Panc1 (cell line): ENCODE results near the gene CDK6. TPM values are rescaled to one million over a fixed set of nuclear protein-coding genes. Genes with fewer than 3 reads are reported as not detected.

Experiments used
- ATAC-seq: fragments of 200-7000 bp; cut with Tn5 transposase; 2 replicates; pipeline ENCODE4 v1.9.1; 2020; ENCODE audit warnings: mild to moderate bottlenecking, moderate library complexity
- BruUV-seq: library from RNA; stranded (reverse); fragments of 400-500 nt; replicated peaks from 2 replicates; lab custom pipeline; 2021; lab: Mats Ljungman, UMichigan
- CTCF ChIA-PET: fragments of 300-600 bp; sonication (Branson Sonifier 250); formaldehyde crosslinking; loops from one replicate; lab custom pipeline; 2022; ENCODE audit warnings: antibody characterized with exemption; lab: Charles Lee
- POLR2A ChIA-PET: fragments of 300-600 bp; sonication (Branson Sonifier 250); formaldehyde crosslinking; loops from one replicate; lab custom pipeline; 2022; ENCODE audit warnings: antibody characterized with exemption; lab: Charles Lee
- DNase-seq: peaks from one replicate; pipeline ENCODE4 v3.0.0-alpha.2; 2010; ENCODE audit warnings: low read depth, low spot score
- H3K27ac ChIP-seq: 2 replicates; pipeline ENCODE4 v1.5.1; 2011; ENCODE audit warnings: mild to moderate bottlenecking, low read length, inconsistent platforms
- H3K27me3 ChIP-seq: fragments of 200-500 bp; sonication (Bioruptor generic); 2 replicates; pipeline ENCODE4 v1.6.0; 2014; ENCODE audit warnings: low read length, inconsistent platforms; ENCODE audit not compliant: control insufficient read depth, insufficient read depth
- H3K36me3 ChIP-seq: fragments of 200-500 bp; sonication (Bioruptor generic); 2 replicates; pipeline ENCODE4 v1.5.1; 2014; ENCODE audit warnings: inconsistent platforms, mild to moderate bottlenecking, low read length, moderate library complexity; ENCODE audit not compliant: control insufficient read depth, insufficient read depth
- H3K4me1 ChIP-seq: 2 replicates; pipeline ENCODE4 v1.5.1; 2011; ENCODE audit warnings: inconsistent platforms, mild to moderate bottlenecking, low read length, moderate library complexity; ENCODE audit not compliant: control insufficient read depth, insufficient read depth
- H3K4me3 ChIP-seq, 2 experiments: 2 replicates each; pipeline ENCODE4 v1.5.1; 2011 to 2012; ENCODE audit warnings: low read depth in 2 of 2, low read length in 2 of 2, mild to moderate bottlenecking in 2 of 2, inconsistent platforms in 1 of 2, moderate library complexity in 1 of 2
- H3K9me3 ChIP-seq: fragments of 200-500 bp; sonication (Bioruptor generic); 2 replicates; pipeline ENCODE4 v1.5.1; 2014; ENCODE audit warnings: low read depth, mild to moderate bottlenecking, inconsistent platforms, low read length, moderate library complexity; ENCODE audit not compliant: control insufficient read depth, insufficient read depth
- CTCF ChIP-seq: fragments of 450-650 bp; IDR thresholded peaks from 2 replicates; pipeline ENCODE4 v1.5.1; 2017; ENCODE audit warnings: mild to moderate bottlenecking
- POLR2AphosphoS5 ChIP-seq: IDR thresholded peaks from 2 replicates; pipeline ENCODE4 v1.6.1; 2012; ENCODE audit warnings: mild to moderate bottlenecking, low read depth, low read length, moderate library complexity
- REST ChIP-seq, 2 experiments: IDR thresholded peaks; 2 replicates each; pipeline ENCODE4 v1.6.1; 2011 to 2012; ENCODE audit warnings: low read depth in 2 of 2, control low read depth in 1 of 2, low read length in 1 of 2, mild to moderate bottlenecking in 1 of 2, moderate library complexity in 1 of 2; ENCODE audit not compliant: insufficient read depth in 1 of 2
- SIN3A ChIP-seq: IDR thresholded peaks from 2 replicates; pipeline ENCODE4 v1.6.1; 2012; ENCODE audit warnings: low read depth, mild to moderate bottlenecking, low read length, moderate library complexity, borderline replicate concordance; ENCODE audit not compliant: insufficient read depth
- TCF7L2 ChIP-seq: IDR thresholded peaks from 2 replicates; pipeline ENCODE4 v1.6.1; 2011; ENCODE audit warnings: mild to moderate bottlenecking, low read depth, low read length, inconsistent platforms
- in situ Hi-C: cut with HindIII; loops from 2 replicates; pipeline ENCODE4 v1.10.0; 2016; ENCODE audit warnings: low sequenced_read_pairs, low pct_unique_long_range_greater_than_20kb
- intact Hi-C: fragments of 100-400 bp; cut with micrococcal nuclease; formaldehyde crosslinking; loops from one replicate; pipeline ENCODE4 v1.10.0; 2022; ENCODE audit not compliant: unreplicated experiment
- total RNA-seq: library from RNA; stranded (reverse); gene quantifications from one replicate; pipeline ENCODE4 v1.2.1, GENCODE V29; 2021; ENCODE audit not compliant: unreplicated experiment

Gene CDK6
- total RNA-seq, 1 experiment from 2014 or later = 57.4 TPM

DNA sequence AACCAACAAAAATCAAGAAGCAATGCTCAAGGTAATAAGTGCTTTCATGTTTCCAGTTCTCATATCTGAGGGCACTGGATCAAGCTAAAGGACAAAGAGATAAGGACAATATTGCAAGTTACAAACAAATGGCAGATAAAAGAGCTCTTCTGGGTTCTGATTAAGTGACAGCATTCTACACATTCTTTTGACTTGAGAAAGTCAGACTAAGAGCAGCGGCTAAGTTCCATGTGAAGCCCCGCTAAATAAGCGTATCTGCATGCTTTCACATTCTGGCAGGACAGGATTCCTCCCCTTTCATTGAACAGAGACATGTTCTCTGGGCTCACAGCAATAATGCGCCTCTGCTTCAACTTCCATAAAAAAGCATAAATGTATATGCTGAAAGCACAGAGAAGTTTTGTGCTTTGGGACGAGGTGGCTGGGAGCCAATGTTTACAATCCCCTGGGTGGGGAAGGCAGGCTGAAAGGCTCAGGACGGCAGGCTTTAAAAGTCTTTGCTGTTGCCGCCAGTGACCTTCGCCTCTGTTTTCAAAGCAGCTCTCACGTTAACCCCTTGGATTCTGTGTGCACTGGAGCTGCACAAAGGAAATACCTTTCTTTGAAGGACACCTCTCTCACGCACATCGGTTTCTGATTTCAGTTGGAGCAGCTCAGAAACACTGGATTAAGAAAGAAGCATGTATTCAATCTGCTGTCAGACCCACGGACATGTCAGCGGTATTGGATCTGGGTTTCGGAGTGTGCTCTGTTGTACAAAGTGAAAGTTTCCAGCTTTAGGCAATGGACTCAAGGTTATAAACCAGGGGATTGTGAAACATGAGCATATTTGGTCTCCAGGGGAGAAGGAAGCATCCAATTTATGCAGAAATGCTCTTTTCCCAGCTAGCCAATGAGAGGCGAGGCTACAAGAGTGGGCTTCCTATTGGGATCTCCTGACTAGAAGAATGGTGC lies 140.8 kb downstream of the CDK6 start:
- DNase-seq (peak; percentile 47), ATAC-seq (peak; percentile 85)
- Histone ChIP-seq H3K27me3 (no peaks in the 10 kb centered on the region), H3K36me3 (no peaks in the 10 kb centered on the region), H3K4me1 (peaks cover 62% of the 10 kb centered on the region), H3K9me3 (peaks cover 6% of the 10 kb centered on the region; the same call in 1 of the 2 replicates), H3K4me3 (peak overlapping the region; percentile 46 to 77), H3K27ac (peak overlapping the region; percentile 97)
- ChIA-PET CTCF (interaction anchor here (0.6 to 1.2 kb wide), 3 partner anchors 90 to 163 kb away, joined by 3 to 7 read pairs (median 4); no protein-coding TSS in a partner anchor), POLR2A (interaction anchor here (1.0 kb wide), 1 partner anchor 136 kb away, joined by 5 read pairs; no protein-coding TSS in a partner anchor)
- intact Hi-C loops = loop anchor here (1.0 to 5.0 kb wide), 2 partner anchors 73 to 138 kb away; no protein-coding TSS in a partner anchor
- in situ Hi-C loops = no loop called here
- BruUV-seq = no TSS peak
- TF ChIP-seq POLR2AphosphoS5 (peak; percentile 59), CTCF (no peak), TCF7L2 (peak; percentile 100), SIN3A (peak; percentile 84; the same call in 1 of the 2 replicates), REST (IDR thresholded peaks at IDR 0.05; ENCODE audit: insufficient read depth in 1 of 2, low read depth in 2 of 2, low read length in 1 of 2) (no peak)

- no TSS peak for BruUV-seq
- Histone ChIP-seq H3K9me3 (peaks cover 6% of the 10 kb centered on the region; the same call in 1 of the 2 replicates), H3K27me3 (no peaks in the 10 kb centered on the region), H3K27ac (peak overlapping the region; percentile 97), H3K4me3 (no peak overlapping the region), H3K36me3 (no peaks in the 10 kb centered on the region), H3K4me1 (peaks cover 48% of the 10 kb centered on the region)
- ChIA-PET POLR2A (no interaction called here), CTCF (no interaction called here)
- in situ Hi-C loops (no loop called here), intact Hi-C loops (loop anchor here (5.0 kb wide), 1 partner anchor 358 kb away; no protein-coding TSS in a partner anchor)
- no peak for TF ChIP-seq TCF7L2
- no peak for TF ChIP-seq POLR2AphosphoS5
- TF ChIP-seq SIN3A = no peak
- no peak for TF ChIP-seq REST (IDR thresholded peaks at IDR 0.05; ENCODE audit: insufficient read depth in 1 of 2, low read depth in 2 of 2, low read length in 1 of 2)
- no peak for TF ChIP-seq CTCF
- no peak for ATAC-seq
- no peak for DNase-seq
Measured at GRCh38 chr7:92694211-92694610, 142.2 kb downstream of the CDK6 start.
